HG03175 (cell line): ENCODE data around the gene CCM2.
A peak's percentile ranks its signal among the peaks of the same experiment; 100 is the strongest.
"Not testable (repeated sequence)": the region's sequence is repeated elsewhere in the genome, so short reads cannot be mapped to it uniquely, and the experiment has no call there.

Experiments used
- ATAC-seq: cut with Tn5 transposase; IDR thresholded peaks from one replicate; pipeline ENCODE4 v1.9.1; 2021; ENCODE audit warnings: mild to moderate bottlenecking, moderate library complexity; ENCODE audit not compliant: unreplicated experiment

CCM2 gene

DNA sequence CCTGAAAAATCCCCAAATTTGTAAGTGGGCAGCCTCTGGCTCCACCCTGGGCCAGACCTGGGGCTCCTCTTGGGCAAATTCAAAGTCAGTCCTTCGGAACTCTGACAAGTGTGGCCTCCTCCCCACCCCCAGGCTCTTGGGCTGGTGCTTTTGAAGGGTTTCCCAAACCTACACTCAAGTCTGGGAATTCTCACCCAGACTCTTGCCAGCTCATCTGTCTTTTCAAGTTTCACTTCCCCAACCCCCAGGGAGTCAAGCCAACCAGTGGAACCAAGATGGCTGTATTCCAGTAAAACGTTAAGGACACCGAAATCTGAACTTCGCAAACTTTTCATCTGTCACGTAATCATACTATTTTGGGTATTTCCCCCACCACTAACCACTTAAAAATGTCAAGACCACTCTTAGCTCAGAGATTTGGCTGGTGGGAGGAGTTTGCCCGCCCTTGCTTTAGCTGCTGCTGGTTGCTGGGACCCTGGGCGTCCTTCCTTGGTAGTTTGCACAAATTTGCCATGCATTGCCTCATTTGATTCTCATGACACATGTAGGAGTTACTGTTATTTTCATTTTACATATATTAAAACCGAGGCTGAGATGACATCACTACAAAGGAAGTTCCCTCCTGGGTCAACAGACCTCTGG is 19.5 kb upstream of the CCM2 start:
- ATAC-seq, result peak; percentile 44

- ATAC-seq, result no peak
Measured at GRCh38 chr7:44981035-44981706, 18.8 kb upstream of the CCM2 start.

DNA sequence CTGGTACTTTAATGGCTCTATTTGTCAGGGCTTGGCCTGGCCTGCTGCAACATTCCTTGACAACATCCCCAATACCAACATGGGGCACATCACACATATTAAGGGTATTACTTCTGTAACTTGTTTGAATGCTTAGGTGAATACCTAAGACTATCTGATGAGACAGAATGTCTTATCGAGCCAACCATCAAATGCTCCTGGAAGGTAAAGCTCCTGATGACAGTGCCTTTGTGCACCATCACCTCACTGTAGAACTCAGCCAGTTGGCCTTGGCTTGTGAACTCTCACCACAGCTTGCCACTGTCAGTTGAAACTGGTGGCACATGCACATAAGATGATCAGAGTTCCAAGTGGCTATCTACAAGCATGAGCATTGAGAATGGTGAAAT is 17.5 kb upstream of the CCM2 start:
- no peak for ATAC-seq

DNA sequence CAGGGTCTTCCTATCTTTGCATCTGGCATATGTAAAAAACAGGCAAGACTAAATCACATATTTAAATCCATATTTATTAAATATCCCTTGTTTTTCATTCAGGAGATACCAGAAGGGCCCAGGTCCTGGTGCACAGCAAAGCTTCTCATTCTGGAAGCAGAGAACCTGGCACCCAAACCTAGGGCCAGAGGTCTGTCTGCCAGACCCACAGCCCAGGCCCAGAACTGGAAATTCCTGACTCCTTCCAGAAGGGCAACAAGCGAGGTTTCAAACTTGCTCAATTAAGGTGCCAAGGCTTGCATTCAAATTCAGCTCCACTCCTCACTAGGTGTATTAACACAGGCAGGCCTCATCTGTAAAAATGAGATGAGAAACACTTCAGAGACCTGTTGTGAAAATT is 17.0 kb upstream of the CCM2 start:
- ATAC-seq, result no peak

GRCh38 chr7:44983742-44984477 is 16.1 kb upstream of the CCM2 start:
- ATAC-seq, result no peak

DNA sequence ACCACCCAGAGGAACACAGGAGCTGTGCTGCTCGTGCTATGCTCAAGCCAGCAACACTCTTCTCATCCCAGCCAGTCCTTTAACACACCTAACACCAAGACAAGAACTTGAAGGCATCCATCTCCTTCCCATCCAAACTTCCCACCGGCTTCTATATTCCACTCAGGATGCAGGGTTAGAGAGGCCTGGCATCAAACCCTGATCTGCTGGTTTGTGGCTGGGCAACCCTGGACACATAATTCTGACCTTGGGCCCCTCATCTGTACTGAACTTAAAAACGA is 15.6 kb upstream of the CCM2 start:
- no peak for ATAC-seq

DNA sequence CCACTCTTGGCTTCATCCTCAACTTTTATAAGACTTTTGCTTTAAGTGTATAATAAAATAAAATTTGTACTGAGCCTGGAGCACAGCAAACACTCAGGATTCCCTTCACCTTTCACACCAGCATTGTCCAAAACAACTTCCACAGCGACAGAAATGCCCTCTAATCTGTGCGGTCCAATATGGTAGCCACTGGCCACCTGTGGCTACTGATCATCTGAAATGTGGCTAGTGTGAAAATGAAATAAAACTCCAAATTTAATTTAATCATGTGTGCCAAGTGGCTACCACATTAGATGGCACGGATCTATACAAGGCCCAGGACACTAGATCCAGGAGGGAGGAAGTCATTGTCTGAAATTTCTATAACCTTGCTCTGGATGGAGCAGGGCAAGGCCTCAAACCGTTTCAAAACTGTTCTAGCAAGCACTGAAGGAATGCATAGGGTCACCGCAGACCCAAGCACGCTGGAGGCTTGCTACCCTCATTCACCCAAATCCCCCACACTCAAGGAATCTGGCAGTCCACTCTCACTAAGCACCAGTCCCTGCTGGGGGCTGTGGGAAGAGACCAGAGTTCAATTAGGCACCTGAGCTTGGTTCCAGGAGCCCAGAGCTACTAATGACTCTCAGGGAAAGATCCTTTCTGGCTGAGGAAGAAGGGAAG is 14.8 kb upstream of the CCM2 start:
- ATAC-seq, result no peak

DNA sequence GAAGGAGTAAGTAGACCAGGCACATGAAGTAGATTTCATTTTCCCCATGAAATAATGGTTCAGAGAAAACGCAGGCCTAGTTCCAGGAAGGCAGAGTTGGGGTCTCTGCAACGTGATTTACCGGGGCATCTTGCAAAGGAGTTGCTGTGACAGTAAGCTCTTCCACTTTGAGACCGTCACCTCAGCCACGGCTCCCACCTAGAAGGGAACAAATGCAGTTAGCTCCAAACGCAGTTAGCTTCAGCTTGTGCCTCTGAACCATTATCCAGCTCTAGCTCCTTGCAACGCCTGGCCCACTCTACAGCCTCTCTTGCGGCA is 14.1 kb upstream of the CCM2 start:
- no peak for ATAC-seq

GRCh38 chr7:44986218-44987053 is 13.6 kb upstream of the CCM2 start:
- ATAC-seq, result peak; percentile 97

DNA sequence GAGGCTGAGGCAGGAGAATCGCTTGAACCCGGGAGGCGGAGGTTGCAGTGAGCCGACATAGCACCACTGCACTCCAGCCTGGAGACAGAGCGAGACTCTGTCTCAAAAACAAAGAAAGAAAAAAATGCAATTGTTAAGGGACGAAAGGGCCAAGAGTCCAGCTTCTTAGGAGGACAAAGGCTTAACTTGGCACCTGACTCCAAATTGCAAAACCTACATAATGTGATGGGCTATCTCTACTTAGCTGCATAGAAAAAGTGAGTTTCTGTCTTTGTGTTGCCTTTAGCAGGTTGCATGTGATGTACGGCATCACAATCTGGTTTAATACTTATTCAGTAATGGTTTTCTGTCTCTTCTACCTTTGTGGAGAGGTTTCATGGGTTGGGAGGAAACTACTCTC is 12.5 kb upstream of the CCM2 start:
- no peak for ATAC-seq

GRCh38 chr7:44987996-44988395 is 12.0 kb upstream of the CCM2 start:
- no peak for ATAC-seq

- ATAC-seq, result no peak
Measured at GRCh38 chr7:44988701-44989100, 11.3 kb upstream of the CCM2 start.

- ATAC-seq, result no peak
Measured at GRCh38 chr7:44989132-44989531, 10.9 kb upstream of the CCM2 start.

DNA sequence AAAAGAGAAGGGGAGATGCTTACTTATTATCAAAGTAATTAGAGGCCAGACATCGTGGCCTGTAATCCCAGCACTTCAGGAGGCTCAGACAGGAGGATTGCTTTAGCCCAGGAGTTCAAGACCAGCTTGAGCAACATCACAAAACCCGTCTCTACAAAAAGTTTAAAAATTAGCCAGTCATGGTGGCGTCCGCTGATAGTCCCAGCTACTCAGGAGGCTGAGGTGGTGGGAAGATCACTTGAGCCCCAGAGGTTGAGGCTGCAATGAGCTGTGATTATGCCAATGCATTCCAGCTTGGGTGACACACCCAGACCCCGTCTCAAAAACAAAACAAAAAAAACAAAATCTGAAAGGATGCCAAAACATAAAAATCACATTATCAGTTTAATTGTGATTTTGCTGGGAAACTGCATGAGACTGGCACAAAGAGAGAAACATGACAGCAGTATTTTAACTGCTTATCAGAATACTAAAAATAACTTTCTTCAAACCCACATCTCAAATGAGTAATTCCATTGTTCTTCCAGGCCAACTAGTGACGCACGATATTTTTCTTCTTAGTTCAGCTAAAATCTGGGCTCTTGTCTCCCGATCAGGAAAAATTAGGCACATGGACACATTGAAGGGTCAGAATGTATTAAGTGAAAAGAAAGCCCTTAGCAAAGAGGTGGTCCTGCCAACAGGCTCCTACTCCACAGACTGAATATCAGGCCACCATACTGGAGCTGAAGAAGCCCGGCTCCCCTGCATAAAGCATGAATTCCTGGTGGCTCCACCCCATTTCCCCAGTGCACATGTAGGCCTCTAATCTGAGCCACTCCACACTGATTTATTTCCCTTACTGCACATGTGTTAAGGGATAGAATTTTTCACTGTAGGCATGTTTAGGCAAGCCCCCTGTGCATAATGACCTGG is 9.6 kb upstream of the CCM2 start:
- ATAC-seq, result no peak

GRCh38 chr7:44992004-44992795 is 7.8 kb upstream of the CCM2 start:
- not testable (repeated sequence) for ATAC-seq

DNA sequence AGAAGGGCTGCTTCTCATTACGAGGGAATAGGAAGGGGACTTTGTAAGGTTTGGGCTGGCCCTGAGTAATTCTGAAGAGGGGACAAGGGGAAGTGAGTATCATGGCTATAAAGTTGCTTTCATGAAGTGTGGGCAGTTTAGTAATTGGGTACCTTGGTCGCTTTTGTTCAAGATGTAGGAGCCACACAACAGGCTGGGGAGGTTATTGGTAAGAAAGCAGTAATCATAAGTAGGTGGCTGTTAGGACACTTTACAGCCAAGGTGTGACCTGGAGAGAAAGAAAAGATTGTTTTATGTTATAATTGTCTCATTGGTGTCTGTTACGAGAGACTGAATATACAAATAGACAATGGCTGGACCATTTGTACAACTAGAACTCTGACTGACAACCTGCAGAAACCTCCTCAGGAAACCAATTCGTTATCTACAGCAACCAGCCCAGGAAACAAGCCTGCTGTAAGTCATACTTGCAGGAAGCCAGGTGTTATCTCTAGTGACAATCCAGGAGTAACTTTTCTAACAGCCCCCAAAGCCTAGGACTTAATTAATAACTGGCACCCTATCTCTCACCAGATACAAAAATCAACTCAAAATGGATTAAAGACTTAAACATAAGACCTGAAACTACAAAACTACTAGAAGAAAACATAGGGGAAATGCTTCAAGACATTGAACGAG is 5.0 kb upstream of the CCM2 start:
- no peak for ATAC-seq

DNA sequence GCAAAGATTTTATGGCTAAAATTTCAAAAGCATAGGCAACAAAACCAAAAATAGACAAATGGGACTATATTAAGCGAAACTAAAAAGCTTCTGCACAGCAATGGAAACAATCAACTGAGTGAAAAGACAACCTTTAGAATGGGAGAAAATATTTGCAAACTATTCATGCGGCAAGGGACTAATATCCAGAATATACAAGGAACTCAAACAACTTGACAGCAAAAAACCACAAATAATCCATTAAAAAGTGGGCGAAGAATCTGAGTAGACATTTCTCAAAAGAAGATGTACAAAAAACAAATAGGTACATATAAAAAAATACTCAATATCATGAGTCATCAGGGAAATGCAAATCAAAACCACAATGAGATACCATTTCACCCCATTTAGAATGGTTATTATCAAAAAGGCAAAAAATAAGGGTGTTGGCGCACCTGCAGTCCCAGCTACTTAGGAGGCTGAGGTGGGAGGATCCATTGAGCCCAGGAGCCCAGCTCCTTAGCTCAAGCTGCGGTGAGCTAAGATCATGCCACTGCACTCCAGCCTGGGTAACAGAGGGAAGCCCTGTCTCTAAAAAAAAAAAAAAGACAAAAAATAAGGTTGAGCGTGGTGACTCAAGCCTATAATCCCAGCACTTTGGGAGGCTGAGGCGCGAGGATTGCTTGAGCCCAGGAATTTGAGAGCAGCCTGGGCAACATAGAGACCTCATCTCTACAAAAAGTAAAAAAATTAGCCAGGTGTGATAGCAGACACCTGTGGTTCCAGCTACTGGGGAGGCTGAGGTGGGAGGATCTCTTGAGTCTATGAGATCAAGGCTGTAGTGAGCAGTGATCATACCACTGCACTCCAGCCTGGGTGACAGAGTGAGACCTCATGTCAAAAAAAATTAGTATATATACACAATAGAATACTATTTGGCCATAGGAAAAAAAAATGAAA is 4.2 kb upstream of the CCM2 start:
- ATAC-seq, result no peak
